PC-9 (cell line): ENCODE data around the gene METTL9. TPM values are rescaled to one million over a fixed set of nuclear protein-coding genes. Genes with fewer than 3 reads are reported as not detected.

Experiments
- BruUV-seq: library from RNA; stranded (reverse); fragments of 400-500 nt; replicated peaks from 2 replicates; lab custom pipeline; 2021; lab: Mats Ljungman, UMichigan
- CTCF ChIA-PET: fragments of 300-600 bp; sonication (Branson Sonifier 250); formaldehyde crosslinking; loops from one replicate; lab custom pipeline; 2022; ENCODE audit warnings: antibody characterized with exemption; lab: Charles Lee
- POLR2A ChIA-PET: fragments of 300-600 bp; sonication (Branson Sonifier 250); formaldehyde crosslinking; loops from one replicate; lab custom pipeline; 2022; ENCODE audit warnings: antibody characterized with exemption; ENCODE audit not compliant: unreplicated experiment; lab: Charles Lee
- DNase-seq, 2 experiments: peaks; one replicate each; pipeline versions ENCODE4 v3.0.0 to v3.0.0-alpha.2; 2015 to 2022; ENCODE audit warnings: mixed read lengths in 1 of 2
- H2AFZ ChIP-seq: fragments of 200-600 bp; sonication (generic); 2 replicates; pipeline ENCODE4 v1.8.1; 2017; ENCODE audit warnings: antibody characterized with exemption
- H3F3A ChIP-seq: fragments of 200-600 bp; sonication (generic); 2 replicates; pipeline ENCODE4 v1.8.1; 2017; ENCODE audit warnings: antibody characterized with exemption, mild to moderate bottlenecking, low read depth; ENCODE audit not compliant: insufficient read depth
- H3K27ac ChIP-seq: fragments of 200-600 bp; sonication (generic); 2 replicates; pipeline ENCODE4 v1.6.1; 2016; ENCODE audit warnings: mixed run types
- H3K27me3 ChIP-seq: fragments of 200-600 bp; sonication (generic); 2 replicates; pipeline ENCODE4 v1.6.1; 2016; ENCODE audit warnings: low read depth, mixed run types; ENCODE audit not compliant: insufficient read depth
- H3K36me3 ChIP-seq: fragments of 200-600 bp; sonication (generic); 2 replicates; pipeline ENCODE4 v1.6.1; 2016; ENCODE audit warnings: low read depth, mixed run types
- H3K4me1 ChIP-seq: fragments of 200-600 bp; sonication (generic); replicated peaks from 2 replicates; pipeline ENCODE4 v1.6.1; 2016; ENCODE audit warnings: mixed run types; ENCODE audit not compliant: insufficient read depth
- H3K4me2 ChIP-seq: fragments of 200-600 bp; sonication (generic); 2 replicates; pipeline ENCODE4 v1.6.1; 2017; ENCODE audit warnings: mixed run types
- H3K4me3 ChIP-seq: fragments of 200-600 bp; sonication (generic); 2 replicates; pipeline ENCODE4 v1.6.1; 2016; ENCODE audit warnings: mixed run types
- H3K79me2 ChIP-seq: fragments of 200-600 bp; sonication (generic); 2 replicates; pipeline ENCODE4 v1.6.1; 2017; ENCODE audit warnings: low read depth, mixed run types
- H3K9me2 ChIP-seq: fragments of 200-600 bp; sonication (generic); 2 replicates; pipeline ENCODE4 v1.8.1; 2017; ENCODE audit warnings: mild to moderate bottlenecking; ENCODE audit not compliant: insufficient read depth
- H3K9me3 ChIP-seq: fragments of 200-600 bp; sonication (generic); 2 replicates; pipeline ENCODE4 v1.8.1; 2016; ENCODE audit warnings: low read depth; ENCODE audit not compliant: insufficient read depth
- H4K20me1 ChIP-seq: fragments of 200-600 bp; sonication (generic); 2 replicates; pipeline ENCODE4 v1.8.1; 2017; ENCODE audit not compliant: insufficient read depth
- CTCF ChIP-seq: fragments of 200-600 bp; sonication (generic); conservative IDR thresholded peaks from 2 replicates; pipeline ENCODE4 v1.6.1; 2017; ENCODE audit warnings: mixed run types, antibody characterized with exemption, mild to moderate bottlenecking, moderate library complexity
- EZH2 ChIP-seq: fragments of 200-600 bp; sonication (generic); IDR thresholded peaks from 2 replicates; pipeline ENCODE4 v1.8.0; 2017; ENCODE audit warnings: antibody characterized with exemption, low read depth
- intact Hi-C: fragments of 100-400 bp; cut with micrococcal nuclease; formaldehyde crosslinking; loops from one replicate; pipeline ENCODE4 v1.10.0; 2022; ENCODE audit not compliant: unreplicated experiment
- total RNA-seq: library from RNA; stranded (reverse); gene quantifications from 2 replicates; pipeline ENCODE4 v1.2.3, GENCODE V29; 2021

The METTL9 gene
- total RNA-seq, 1 experiment from 2014 or later = 136 TPM

GRCh38 chr16:21645261-21645721, 45.9 kb downstream of the METTL9 start:
- BruUV-seq = no TSS peak
- Histone ChIP-seq H3K79me2 (peaks cover 62% of the 10 kb centered on the region), H3K4me2 (no peak overlapping the region), H3F3A (peaks cover 19% of the 10 kb centered on the region; the same call in 1 of the 2 replicates), H3K9me2 (no peaks in the 10 kb centered on the region), H4K20me1 (peaks cover 4% of the 10 kb centered on the region; the same call in 1 of the 2 replicates), H3K27ac (no peak overlapping the region), H3K9me3 (no peaks in the 10 kb centered on the region), H3K36me3 (peaks cover 12% of the 10 kb centered on the region; the same call in 1 of the 2 replicates), H3K27me3 (no peaks in the 10 kb centered on the region), H3K4me3 (no peak overlapping the region), H3K4me1 (peaks cover 3% of the 10 kb centered on the region; the same call in 1 of the 2 replicates), H2AFZ (no peak overlapping the region)
- ChIA-PET CTCF (interaction anchor here (0.5 kb wide), 1 partner anchor 16 kb away, joined by 3 read pairs; no protein-coding TSS in a partner anchor), POLR2A (no interaction called here)
- no peak for DNase-seq
- intact Hi-C loops = no loop called here
- no peak for TF ChIP-seq CTCF
- TF ChIP-seq EZH2 = no peak

- Histone ChIP-seq H3K4me3 (no peak overlapping the region), H3F3A (peaks cover 18% of the 10 kb centered on the region; the same call in 1 of the 2 replicates), H3K79me2 (peaks cover 61% of the 10 kb centered on the region), H3K27me3 (no peaks in the 10 kb centered on the region), H3K4me1 (no peaks in the 10 kb centered on the region), H4K20me1 (peaks cover 4% of the 10 kb centered on the region; the same call in 1 of the 2 replicates), H2AFZ (no peak overlapping the region), H3K9me3 (no peaks in the 10 kb centered on the region), H3K4me2 (no peak overlapping the region), H3K9me2 (no peaks in the 10 kb centered on the region), H3K27ac (no peak overlapping the region), H3K36me3 (peaks cover 12% of the 10 kb centered on the region; the same call in 1 of the 2 replicates)
- intact Hi-C loops = no loop called here
- BruUV-seq = no TSS peak
- CTCF ChIA-PET = no interaction called here
- no peak for TF ChIP-seq EZH2
- no peak for TF ChIP-seq CTCF
- DNase-seq = no peak
- POLR2A ChIA-PET = no interaction called here
These were observed 46.7 kb downstream of the METTL9 start for GRCh38 chr16:21646091-21646490.

DNA sequence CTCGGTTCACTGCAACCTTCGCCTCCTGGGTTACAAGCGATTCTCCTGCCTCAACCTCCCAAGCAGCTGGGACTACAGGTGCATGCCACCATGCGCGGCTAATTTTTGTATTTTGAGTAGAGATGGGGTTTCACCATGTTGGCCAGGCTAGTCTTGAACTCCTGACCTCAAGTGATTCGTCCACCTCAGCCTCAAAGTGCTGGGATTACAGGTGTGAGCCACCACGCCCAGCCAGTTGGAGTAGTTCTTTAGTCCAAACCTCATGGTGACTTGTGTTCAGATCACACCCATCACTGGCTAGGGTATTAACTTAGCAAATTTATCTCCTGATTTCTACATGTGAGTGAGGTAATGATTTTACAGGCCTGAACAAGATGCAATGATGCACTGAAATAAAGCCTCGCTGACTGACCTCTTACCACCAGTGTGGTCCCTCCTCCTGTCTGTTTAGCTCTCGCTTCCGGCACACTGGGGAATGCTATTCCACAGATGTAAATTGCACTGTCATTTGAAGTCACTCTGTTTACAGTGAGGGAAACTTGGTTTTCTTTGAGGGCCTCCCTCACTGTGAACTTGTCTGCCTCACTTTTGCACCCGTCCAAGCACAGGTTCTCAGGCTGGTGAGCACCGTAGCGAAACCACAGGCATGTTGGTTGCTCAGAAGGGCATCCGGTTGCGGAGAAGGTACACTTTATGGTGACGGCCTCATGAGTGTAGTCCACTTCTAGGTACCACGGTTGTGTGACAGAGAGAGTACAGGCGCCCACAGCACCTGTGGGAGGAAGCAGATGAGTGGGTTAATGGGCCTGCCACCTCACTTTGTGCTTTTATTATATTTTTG, 47.6 kb downstream of the METTL9 start:
- intact Hi-C loops = no loop called here
- H3K27ac ChIP-seq = no peak overlapping the region
- no peaks in the 10 kb centered on the region for H3K4me1 ChIP-seq
- peaks cover 18% of the 10 kb centered on the region; the same call in 1 of the 2 replicates for H3F3A ChIP-seq
- peaks cover 52% of the 10 kb centered on the region for H3K79me2 ChIP-seq
- H3K4me2 ChIP-seq = no peak overlapping the region
- H3K9me3 ChIP-seq = no peaks in the 10 kb centered on the region
- H3K9me2 ChIP-seq = no peaks in the 10 kb centered on the region
- BruUV-seq = no TSS peak
- DNase-seq = no peak
- no peaks in the 10 kb centered on the region for H3K27me3 ChIP-seq
- no peak overlapping the region for H3K4me3 ChIP-seq
- ChIA-PET CTCF (no interaction called here), POLR2A (interaction anchor here (0.6 kb wide), 1 partner anchor 1679 kb away, joined by 3 read pairs; no protein-coding TSS in a partner anchor)
- TF ChIP-seq EZH2 (no peak), CTCF (no peak)
- no peak overlapping the region for H2AFZ ChIP-seq
- H3K36me3 ChIP-seq = peaks cover 12% of the 10 kb centered on the region; the same call in 1 of the 2 replicates
- H4K20me1 ChIP-seq = peaks cover 4% of the 10 kb centered on the region; the same call in 1 of the 2 replicates
